OCI-LY7 (cell line): ENCODE data around the gene CDKN1A.

Source experiments
- EZH2phosphoT487 ChIP-seq: fragments of 200-600 bp; sonication (generic); IDR thresholded peaks from 2 replicates; pipeline ENCODE4 v1.6.1; 2018; ENCODE audit warnings: low read depth, borderline replicate concordance, mild to moderate bottlenecking, mixed run types, antibody characterized with exemption, low read length, moderate library complexity, mixed read lengths
- TF ChIP-seq, protein P1 (sequence below): fragments of 200-600 bp; sonication (generic); conservative IDR thresholded peaks from 2 replicates; pipeline ENCODE4 v1.5.1; 2014; ENCODE audit warnings: mild to moderate bottlenecking, antibody characterized with exemption, low read length, moderate library complexity, mixed read lengths

- TF ChIP-seq, protein P1, sequence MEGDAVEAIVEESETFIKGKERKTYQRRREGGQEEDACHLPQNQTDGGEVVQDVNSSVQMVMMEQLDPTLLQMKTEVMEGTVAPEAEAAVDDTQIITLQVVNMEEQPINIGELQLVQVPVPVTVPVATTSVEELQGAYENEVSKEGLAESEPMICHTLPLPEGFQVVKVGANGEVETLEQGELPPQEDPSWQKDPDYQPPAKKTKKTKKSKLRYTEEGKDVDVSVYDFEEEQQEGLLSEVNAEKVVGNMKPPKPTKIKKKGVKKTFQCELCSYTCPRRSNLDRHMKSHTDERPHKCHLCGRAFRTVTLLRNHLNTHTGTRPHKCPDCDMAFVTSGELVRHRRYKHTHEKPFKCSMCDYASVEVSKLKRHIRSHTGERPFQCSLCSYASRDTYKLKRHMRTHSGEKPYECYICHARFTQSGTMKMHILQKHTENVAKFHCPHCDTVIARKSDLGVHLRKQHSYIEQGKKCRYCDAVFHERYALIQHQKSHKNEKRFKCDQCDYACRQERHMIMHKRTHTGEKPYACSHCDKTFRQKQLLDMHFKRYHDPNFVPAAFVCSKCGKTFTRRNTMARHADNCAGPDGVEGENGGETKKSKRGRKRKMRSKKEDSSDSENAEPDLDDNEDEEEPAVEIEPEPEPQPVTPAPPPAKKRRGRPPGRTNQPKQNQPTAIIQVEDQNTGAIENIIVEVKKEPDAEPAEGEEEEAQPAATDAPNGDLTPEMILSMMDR, result no peak
- no peak for TF ChIP-seq EZH2phosphoT487
Observed at GRCh38 chr6:36638579-36638978, 39.9 kb upstream of the CDKN1A start.
